HG03439 (cell line): ENCODE data around the gene BBS2.

Source experiments
- ATAC-seq: cut with Tn5 transposase; IDR thresholded peaks from one replicate; pipeline ENCODE4 v1.9.1; 2021; ENCODE audit warnings: mild to moderate bottlenecking, moderate library complexity; ENCODE audit not compliant: unreplicated experiment

BBS2 gene

GRCh38 chr16:56519459-56520250 is at the start of gene BBS2:
TSS of gene BBS2 (minus strand) at chr16:56520024. CDS start at chr16:56519862, 162 bp downstream.
- peak; percentile 86 for ATAC-seq

- no peak for ATAC-seq
Observed at GRCh38 chr16:56564793-56565477, 45.1 kb upstream of the BBS2 start, which contains the start of gene MT4. TSS of gene MT4 (plus strand) at chr16:56565073. CDS start at chr16:56565129, 56 bp downstream.

GRCh38 chr16:56561126-56561525 is 41.3 kb upstream of the BBS2 start:
- ATAC-seq = no peak

- no peak for ATAC-seq
Observed at GRCh38 chr16:56560447-56560846, 40.6 kb upstream of the BBS2 start.

GRCh38 chr16:56559109-56559508 is 39.3 kb upstream of the BBS2 start:
- no peak for ATAC-seq

GRCh38 chr16:56558024-56558747 is 38.4 kb upstream of the BBS2 start:
- ATAC-seq = no peak

- no peak for ATAC-seq
Observed at GRCh38 chr16:56554441-56554840, 34.6 kb upstream of the BBS2 start.

- ATAC-seq = no peak
Observed at GRCh38 chr16:56551796-56552738, 32.2 kb upstream of the BBS2 start.

GRCh38 chr16:56549744-56550385 is 30.0 kb upstream of the BBS2 start:
- ATAC-seq = no peak

GRCh38 chr16:56549161-56549560 is 29.3 kb upstream of the BBS2 start:
- ATAC-seq = no peak

GRCh38 chr16:56547949-56548567 is 28.2 kb upstream of the BBS2 start:
- ATAC-seq = no peak

- ATAC-seq = no peak
Observed at GRCh38 chr16:56547120-56547948, 27.5 kb upstream of the BBS2 start.

GRCh38 chr16:56542039-56542438 is 22.2 kb upstream of the BBS2 start:
- ATAC-seq = no peak

- no peak for ATAC-seq
Observed at GRCh38 chr16:56539656-56540055, 19.8 kb upstream of the BBS2 start.

GRCh38 chr16:56538331-56538730 is 18.5 kb upstream of the BBS2 start:
- no peak for ATAC-seq

GRCh38 chr16:56534847-56535383 is 15.1 kb upstream of the BBS2 start:
- ATAC-seq = no peak

GRCh38 chr16:56532714-56533113 is 12.9 kb upstream of the BBS2 start:
- ATAC-seq = no peak

GRCh38 chr16:56530872-56531271 is 11.0 kb upstream of the BBS2 start:
- no peak for ATAC-seq
